ENCODE data around the gene SPINK5.

GRCh38 chr5:148120317-148120716 lies 56.5 kb downstream of the SPINK5 start:
- TF ChIP-seq, protein P1, sequence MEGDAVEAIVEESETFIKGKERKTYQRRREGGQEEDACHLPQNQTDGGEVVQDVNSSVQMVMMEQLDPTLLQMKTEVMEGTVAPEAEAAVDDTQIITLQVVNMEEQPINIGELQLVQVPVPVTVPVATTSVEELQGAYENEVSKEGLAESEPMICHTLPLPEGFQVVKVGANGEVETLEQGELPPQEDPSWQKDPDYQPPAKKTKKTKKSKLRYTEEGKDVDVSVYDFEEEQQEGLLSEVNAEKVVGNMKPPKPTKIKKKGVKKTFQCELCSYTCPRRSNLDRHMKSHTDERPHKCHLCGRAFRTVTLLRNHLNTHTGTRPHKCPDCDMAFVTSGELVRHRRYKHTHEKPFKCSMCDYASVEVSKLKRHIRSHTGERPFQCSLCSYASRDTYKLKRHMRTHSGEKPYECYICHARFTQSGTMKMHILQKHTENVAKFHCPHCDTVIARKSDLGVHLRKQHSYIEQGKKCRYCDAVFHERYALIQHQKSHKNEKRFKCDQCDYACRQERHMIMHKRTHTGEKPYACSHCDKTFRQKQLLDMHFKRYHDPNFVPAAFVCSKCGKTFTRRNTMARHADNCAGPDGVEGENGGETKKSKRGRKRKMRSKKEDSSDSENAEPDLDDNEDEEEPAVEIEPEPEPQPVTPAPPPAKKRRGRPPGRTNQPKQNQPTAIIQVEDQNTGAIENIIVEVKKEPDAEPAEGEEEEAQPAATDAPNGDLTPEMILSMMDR (IDR thresholded peaks at IDR 0.05; ENCODE audit: low read depth, low read length) = no peak
- TF ChIP-seq EZH2phosphoT487 (IDR thresholded peaks at IDR 0.05; ENCODE audit: low read depth) = no peak
